Suprapubic skin (tissue), 4 donors: ENCODE measurements around the gene SLC25A42. TPM values are rescaled to one million over a fixed set of nuclear protein-coding genes. Genes with fewer than 3 reads are reported as not detected.
"Not testable (repeated sequence)": the region's sequence is repeated elsewhere in the genome, so short reads cannot be mapped to it uniquely, and the experiment has no call there.

Experiments used
- DNase-seq, 2 donors: peaks; one replicate each; pipeline ENCODE4 v3.0.0-alpha.2; 2019; ENCODE audit warnings: low spot score in 2 of 2
- H3K27ac ChIP-seq: fragments of 200-600 bp; sonication (generic); one replicate; pipeline ENCODE4 v1.5.1; 2019
- H3K27me3 ChIP-seq: fragments of 200-600 bp; sonication (generic); one replicate; pipeline ENCODE4 v1.5.1; 2019
- H3K36me3 ChIP-seq: fragments of 200-600 bp; sonication (generic); one replicate; pipeline ENCODE4 v1.5.1; 2019
- H3K4me1 ChIP-seq: fragments of 200-600 bp; sonication (generic); one replicate; pipeline ENCODE4 v1.5.1; 2019
- H3K4me3 ChIP-seq: fragments of 200-600 bp; sonication (generic); one replicate; pipeline ENCODE4 v1.5.1; 2019; ENCODE audit warnings: mild to moderate bottlenecking
- H3K9me3 ChIP-seq: fragments of 200-600 bp; sonication (generic); one replicate; pipeline ENCODE4 v1.5.1; 2019
- EP300 ChIP-seq: sonication (generic); formaldehyde crosslinking; IDR thresholded peaks from one replicate; pipeline ENCODE4 v1.6.1; 2017; ENCODE audit warnings: antibody characterized with exemption
- POLR2A ChIP-seq, 2 donors: fragments of 450-650 bp; IDR thresholded peaks; one replicate each; pipeline ENCODE4 v1.6.1; 2017; ENCODE audit warnings: antibody characterized with exemption in 2 of 2, mild to moderate bottlenecking in 2 of 2, moderate library complexity in 2 of 2
- POLR2AphosphoS5 ChIP-seq, 3 donors: sonication (generic); formaldehyde crosslinking; IDR thresholded peaks; one replicate each; pipeline ENCODE4 v1.6.1; 2017; ENCODE audit warnings: antibody characterized with exemption in 3 of 3
- WGBS: methylation state at CpG from one replicate; pipeline ENCODE4 v1.1.5; 2018; 5-methylcytosine and 5-hydroxymethylcytosine counted together
- total RNA-seq, 4 donors: library from RNA; depleted of rRNA; stranded (reverse); fragments of >200 nt; gene quantifications; one replicate each; pipeline ENCODE4 v1.1.0, GENCODE V29; 2016
- TF ChIP-seq, protein P1 (sequence below), 2 donors: fragments of 200-600 bp in 1 of 2; fragments of 450-650 bp in 1 of 2; sonication (generic) in 1 of 2; IDR thresholded peaks; one replicate each; pipeline ENCODE4 v1.5.1; 2016 to 2019; ENCODE audit warnings: antibody characterized with exemption in 2 of 2, mild to moderate bottlenecking in 1 of 2, moderate library complexity in 1 of 2

Gene SLC25A42, protein sequence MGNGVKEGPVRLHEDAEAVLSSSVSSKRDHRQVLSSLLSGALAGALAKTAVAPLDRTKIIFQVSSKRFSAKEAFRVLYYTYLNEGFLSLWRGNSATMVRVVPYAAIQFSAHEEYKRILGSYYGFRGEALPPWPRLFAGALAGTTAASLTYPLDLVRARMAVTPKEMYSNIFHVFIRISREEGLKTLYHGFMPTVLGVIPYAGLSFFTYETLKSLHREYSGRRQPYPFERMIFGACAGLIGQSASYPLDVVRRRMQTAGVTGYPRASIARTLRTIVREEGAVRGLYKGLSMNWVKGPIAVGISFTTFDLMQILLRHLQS
- 10 to 100 TPM in 3 of 4 donors, 1 to 10 TPM in 1; 4.9 to 14.6 (median 10.6) TPM for total RNA-seq

DNA sequence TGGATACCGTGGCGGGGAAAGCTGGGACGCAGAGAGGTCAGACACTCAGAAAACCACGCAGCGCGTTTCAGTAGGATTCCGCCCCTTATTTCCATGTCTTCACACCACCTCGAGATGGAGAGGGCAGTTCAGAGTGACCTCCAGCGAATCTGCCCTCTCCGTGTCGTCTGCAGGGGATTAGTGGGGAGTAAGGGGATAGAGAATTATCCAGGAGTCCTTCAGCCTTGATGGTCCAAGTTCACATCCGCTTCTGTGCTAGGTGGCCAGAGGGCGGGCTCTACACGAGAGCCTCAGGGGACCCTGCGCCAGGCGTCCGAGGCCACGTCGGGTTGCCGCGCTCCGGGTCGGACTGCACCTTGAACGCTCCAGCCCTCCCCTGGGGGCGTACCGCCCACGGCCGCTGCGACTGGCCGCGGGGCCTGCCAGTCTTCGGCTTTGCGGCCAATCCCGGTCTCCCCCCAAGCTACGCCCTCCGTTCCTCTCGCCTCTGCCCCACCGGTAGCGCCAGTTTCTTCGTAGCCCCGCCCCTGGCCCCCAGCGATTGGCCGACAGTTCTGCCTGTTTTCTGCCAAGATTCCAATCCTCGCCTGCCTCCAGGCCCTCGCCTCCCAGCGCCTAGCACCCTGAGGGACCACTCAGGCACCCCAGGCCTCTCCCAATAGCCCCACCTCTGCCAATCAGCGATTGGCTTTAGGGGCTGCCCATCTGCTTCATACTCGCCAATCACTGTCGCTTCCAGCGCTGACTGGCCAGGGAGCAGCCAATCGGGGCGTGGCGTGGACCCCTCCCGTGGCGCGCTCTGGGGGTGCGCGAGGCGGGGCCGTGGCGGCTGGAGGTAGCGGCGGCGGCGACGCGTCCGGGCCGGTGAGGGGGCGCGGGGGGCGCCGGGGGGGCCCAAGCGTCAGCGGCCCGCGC, at the start of gene SLC25A42:
TSS of gene SLC25A42 (plus strand) at position 812 of the 915 bp plus-strand sequence. CDS start 32,131 bp downstream, outside the sequence.
- TF ChIP-seq POLR2AphosphoS5 (IDR thresholded peaks at IDR 0.05) (peak in 2 of 3 donors; percentile 49 to 86), EP300 (no peak)
- Histone ChIP-seq H3K4me1 (peaks cover 44% of the 10 kb centered on the region), H3K4me3 (peak within 1 kb of the TSS; percentile 94)

DNA sequence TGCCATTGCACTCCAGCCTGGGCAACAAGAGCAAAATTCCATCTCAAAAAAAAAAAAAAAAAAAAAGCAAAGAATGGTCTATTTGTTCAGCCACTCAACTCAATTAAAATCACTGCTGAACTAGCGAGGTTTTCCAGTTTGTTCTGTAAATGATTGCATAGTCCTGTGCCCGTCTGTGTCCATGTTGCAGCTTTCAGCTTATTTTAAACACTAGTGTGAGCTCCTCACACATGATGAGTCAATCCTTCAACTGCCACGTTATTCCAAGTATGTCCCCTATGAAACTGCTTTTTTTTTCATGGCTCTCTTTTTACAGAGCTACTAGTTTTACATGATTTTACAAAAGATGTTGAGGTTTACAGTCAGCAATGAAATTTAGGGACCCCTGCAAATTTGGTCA, 42.7 kb upstream of the SLC25A42 start:
- WGBS = 55% methylated on average over 3 of the region's 3 CpGs
- H3K36me3 ChIP-seq = peaks cover 72% of the 10 kb centered on the region

More for the DNA sequence above, at the start of gene SLC25A42:
- peak; percentile 99 to 100 for DNase-seq
- Histone ChIP-seq H3K27me3 (no peaks in the 10 kb centered on the region), H3K36me3 (peaks cover 5% of the 10 kb centered on the region), H3K9me3 (no peaks in the 10 kb centered on the region), H3K27ac (peak within 1 kb of the TSS; percentile 79)
- 5% methylated on average over 68 of the region's 77 CpGs for WGBS

DNA sequence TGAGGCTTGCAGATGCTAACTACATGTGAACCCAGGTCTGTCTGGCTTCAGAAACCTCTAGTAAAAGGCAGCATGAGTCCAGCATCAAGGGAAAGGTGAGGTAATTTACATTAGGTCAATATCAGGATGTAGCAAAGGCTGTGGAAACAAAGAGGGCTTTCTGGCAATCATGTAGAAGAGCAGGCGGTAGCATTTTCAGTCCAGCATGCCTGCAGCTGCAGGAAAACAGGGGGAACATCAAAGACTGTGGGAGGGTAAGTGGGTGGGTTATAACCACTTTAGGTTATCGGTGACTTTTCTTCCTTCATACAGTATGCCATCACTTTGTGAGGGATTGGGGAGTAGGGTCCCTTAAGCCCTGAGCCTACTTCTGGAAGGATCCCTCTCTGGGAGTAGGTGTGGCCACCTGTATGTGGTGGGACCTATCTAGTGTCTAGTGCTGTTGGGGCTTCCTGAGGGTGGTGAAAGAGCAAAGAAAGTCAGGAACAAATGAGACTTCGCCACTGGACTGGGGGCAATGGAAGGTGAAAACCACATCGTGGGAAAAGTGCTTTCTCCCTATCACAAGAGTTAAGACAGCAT, 41.3 kb upstream of the SLC25A42 start:
- Histone ChIP-seq H3K4me1 (peaks cover 13% of the 10 kb centered on the region), H3K27ac (no peak overlapping the region), H3K9me3 (no peaks in the 10 kb centered on the region), H3K4me3 (no peak overlapping the region), H3K27me3 (no peaks in the 10 kb centered on the region), H3K36me3 (peaks cover 72% of the 10 kb centered on the region)
- DNase-seq = no peak
- 75% methylated on average over 4 of the region's 4 CpGs for WGBS
- TF ChIP-seq, protein P1, sequence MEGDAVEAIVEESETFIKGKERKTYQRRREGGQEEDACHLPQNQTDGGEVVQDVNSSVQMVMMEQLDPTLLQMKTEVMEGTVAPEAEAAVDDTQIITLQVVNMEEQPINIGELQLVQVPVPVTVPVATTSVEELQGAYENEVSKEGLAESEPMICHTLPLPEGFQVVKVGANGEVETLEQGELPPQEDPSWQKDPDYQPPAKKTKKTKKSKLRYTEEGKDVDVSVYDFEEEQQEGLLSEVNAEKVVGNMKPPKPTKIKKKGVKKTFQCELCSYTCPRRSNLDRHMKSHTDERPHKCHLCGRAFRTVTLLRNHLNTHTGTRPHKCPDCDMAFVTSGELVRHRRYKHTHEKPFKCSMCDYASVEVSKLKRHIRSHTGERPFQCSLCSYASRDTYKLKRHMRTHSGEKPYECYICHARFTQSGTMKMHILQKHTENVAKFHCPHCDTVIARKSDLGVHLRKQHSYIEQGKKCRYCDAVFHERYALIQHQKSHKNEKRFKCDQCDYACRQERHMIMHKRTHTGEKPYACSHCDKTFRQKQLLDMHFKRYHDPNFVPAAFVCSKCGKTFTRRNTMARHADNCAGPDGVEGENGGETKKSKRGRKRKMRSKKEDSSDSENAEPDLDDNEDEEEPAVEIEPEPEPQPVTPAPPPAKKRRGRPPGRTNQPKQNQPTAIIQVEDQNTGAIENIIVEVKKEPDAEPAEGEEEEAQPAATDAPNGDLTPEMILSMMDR (IDR thresholded peaks at IDR 0.05) = no peak
- TF ChIP-seq POLR2AphosphoS5 (IDR thresholded peaks at IDR 0.05) (no peak), EP300 (no peak), POLR2A (IDR thresholded peaks at IDR 0.05) (no peak)

More for the DNA sequence above, 42.7 kb upstream of the SLC25A42 start:
- H3K9me3 ChIP-seq = no peaks in the 10 kb centered on the region
- DNase-seq = no peak
- no peaks in the 10 kb centered on the region for H3K27me3 ChIP-seq
- TF ChIP-seq, protein P1 (IDR thresholded peaks at IDR 0.05) = no peak
- TF ChIP-seq EP300 (no peak), POLR2AphosphoS5 (IDR thresholded peaks at IDR 0.05) (no peak), POLR2A (IDR thresholded peaks at IDR 0.05) (no peak)
- H3K27ac ChIP-seq = no peak overlapping the region
- H3K4me1 ChIP-seq = peaks cover 6% of the 10 kb centered on the region
- H3K4me3 ChIP-seq = no peak overlapping the region

- not testable (repeated sequence) for H3K27me3 ChIP-seq, DNase-seq, H3K27ac ChIP-seq, H3K4me3 ChIP-seq, H3K9me3 ChIP-seq
- peaks cover 72% of the 10 kb centered on the region for H3K36me3 ChIP-seq
- WGBS = 67% methylated on average over 1 of the region's 1 CpG
- H3K4me1 ChIP-seq = peaks cover 13% of the 10 kb centered on the region
These were observed 40.4 kb upstream of the SLC25A42 start for GRCh38 chr19:19023376-19023775.

GRCh38 chr19:19025861-19026260, 37.9 kb upstream of the SLC25A42 start:
- H3K27me3 ChIP-seq = no peaks in the 10 kb centered on the region
- no peak overlapping the region for H3K4me3 ChIP-seq
- WGBS = 86% methylated on average over 11 of the region's 11 CpGs
- peaks cover 81% of the 10 kb centered on the region for H3K36me3 ChIP-seq
- no peak for DNase-seq
- no peak overlapping the region for H3K27ac ChIP-seq
- TF ChIP-seq, protein P1 (IDR thresholded peaks at IDR 0.05) = no peak
- no peak for TF ChIP-seq POLR2AphosphoS5 (IDR thresholded peaks at IDR 0.05)
- TF ChIP-seq EP300 = no peak
- no peak for TF ChIP-seq POLR2A (IDR thresholded peaks at IDR 0.05)
- no peaks in the 10 kb centered on the region for H3K9me3 ChIP-seq
- H3K4me1 ChIP-seq = peaks cover 13% of the 10 kb centered on the region
